NCI-H1930 (cell line): ENCODE measurements around the gene GRK5.
"Not testable (repeated sequence)": the region's sequence is repeated elsewhere in the genome, so short reads cannot be mapped to it uniquely, and the experiment has no call there.

ENCODE experiments used
- DNase-seq, 2 experiments: peaks; one replicate each; lab custom pipeline; 2025; lab: John Stamatoyannopoulos, UW

GRK5 gene

GRCh38 chr10:119251315-119251708, 43.9 kb downstream of the GRK5 start:
- no peak for DNase-seq

DNA sequence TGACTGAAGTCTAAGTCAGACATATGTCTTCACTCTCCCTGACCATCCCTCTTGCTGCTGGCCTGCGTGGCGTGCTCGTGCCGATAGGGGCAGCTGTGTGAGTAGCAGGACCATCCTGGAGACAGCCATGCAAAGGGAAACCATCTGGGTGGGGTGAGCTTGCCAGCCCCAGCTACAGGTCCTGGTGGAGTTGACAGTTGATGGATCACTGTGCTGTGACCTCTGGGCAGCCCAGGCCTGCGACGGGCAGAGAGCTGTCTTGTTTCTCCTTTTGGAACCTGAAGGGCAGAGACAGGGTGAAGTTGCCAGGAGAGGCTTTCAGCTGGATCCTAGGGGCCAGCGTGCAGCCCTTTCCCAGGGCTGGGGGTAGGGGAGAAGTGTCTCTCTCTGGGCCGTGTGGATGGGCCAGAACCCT, 44.7 kb downstream of the GRK5 start:
- no peak for DNase-seq

DNA sequence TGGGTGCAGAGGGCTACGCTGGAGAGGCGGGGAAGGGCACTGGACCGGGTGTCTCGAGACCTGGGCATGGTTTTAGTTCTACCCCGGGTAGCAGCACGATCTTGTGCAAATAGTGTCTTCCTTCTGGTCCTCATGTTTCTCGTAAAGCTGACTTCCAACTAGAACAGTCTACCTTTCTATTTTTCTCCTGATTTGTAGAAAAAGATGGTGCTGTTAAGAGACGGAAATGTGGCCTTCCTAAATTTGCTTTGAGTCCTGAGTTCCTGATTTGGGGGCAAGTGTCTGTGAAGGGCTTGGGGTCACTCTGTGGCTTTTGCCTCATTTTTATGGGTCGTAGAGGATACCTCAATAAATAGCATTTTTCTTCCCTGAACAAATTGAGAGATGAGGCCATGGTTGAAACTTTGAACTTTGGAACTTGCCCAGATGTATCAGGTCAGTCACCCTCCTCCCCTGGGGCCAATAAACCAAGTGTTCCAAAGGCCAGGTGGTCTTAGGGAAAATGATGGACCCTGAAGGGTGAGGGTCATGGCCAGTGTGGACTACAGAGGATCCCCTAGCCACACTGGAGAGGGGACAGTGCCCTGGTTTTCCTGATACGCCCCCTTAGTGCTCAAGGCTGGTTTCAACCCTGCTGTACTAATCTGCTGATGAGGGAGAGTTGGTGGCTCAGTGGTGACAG, 45.2 kb downstream of the GRK5 start:
- DNase-seq = no peak

DNA sequence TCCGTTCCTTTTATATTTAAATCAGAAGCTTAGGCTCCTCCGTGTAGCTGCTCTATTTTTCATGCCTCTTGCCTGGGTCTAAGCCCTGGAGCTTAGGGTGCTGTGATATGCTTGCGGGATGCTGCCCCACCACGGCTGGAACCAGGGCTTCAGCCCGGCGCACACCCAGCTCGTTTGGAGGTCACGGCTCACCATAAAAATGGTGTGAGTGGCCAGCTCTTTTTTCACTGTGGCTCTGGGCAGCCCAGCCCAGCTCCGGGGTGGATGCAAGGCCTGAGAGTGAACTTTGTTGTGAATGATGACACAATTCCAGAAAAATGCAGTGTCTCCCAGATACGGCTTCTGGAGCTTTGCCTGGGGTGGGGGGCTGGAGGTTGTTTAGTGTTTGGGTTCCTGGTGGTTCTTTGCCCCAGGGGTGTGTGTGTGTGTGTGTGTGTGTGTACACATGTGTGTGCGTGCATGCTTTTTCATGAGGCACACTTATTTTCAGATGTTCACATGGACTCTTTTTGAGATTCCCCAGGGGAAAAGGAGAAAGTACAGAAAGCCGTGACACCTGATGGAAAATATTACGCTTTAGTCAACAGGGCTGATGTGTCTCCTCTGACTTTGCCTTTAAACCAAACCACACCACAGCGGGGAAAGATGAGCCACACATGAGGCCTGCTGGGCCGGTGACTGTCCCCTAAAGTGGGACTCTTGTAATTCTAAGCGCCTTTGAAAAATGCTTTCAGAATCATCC, 46.2 kb downstream of the GRK5 start:
- no peak for DNase-seq

DNA sequence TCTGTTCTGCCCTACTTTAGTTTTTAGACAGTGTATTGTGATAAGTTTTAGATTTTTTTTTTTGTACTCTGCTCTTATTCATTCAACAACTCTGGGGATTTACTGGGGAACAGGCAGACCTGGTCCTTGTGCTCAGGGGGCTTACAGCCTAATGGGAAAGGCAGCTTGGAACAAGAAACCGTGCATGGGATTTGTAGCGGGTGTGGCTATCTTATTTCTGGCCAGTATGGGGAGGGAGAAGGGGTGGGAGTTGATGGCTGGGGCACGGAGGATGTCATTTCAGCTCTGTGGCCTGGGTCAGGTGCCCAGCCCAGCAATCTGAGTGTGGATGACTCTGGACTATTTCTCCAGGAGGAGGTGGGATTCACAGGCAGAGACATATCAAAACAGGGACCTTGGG, 47.0 kb downstream of the GRK5 start:
- DNase-seq = no peak

DNA sequence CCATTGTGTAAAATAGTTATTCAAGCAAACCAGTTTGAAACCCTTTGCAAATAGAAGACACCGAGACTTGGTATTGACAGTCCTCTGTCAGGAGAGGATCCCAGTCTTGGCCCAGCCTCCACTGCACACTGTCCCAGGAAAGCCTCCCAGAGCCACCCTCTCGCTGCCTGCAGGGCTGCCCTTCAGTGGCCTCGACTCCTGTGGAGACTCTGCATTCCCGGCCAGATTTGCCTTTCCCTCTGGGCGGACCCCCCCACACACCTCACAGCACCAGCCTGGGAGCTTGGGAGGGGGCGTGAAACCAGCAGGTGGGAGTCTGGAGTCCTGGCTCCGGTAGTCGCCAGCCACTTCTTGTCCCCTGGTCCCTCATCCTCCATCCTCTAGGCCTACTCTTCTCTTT, 48.7 kb downstream of the GRK5 start:
- DNase-seq = no peak

GRCh38 chr10:119256897-119257296, 49.5 kb downstream of the GRK5 start:
- DNase-seq = no peak

DNA sequence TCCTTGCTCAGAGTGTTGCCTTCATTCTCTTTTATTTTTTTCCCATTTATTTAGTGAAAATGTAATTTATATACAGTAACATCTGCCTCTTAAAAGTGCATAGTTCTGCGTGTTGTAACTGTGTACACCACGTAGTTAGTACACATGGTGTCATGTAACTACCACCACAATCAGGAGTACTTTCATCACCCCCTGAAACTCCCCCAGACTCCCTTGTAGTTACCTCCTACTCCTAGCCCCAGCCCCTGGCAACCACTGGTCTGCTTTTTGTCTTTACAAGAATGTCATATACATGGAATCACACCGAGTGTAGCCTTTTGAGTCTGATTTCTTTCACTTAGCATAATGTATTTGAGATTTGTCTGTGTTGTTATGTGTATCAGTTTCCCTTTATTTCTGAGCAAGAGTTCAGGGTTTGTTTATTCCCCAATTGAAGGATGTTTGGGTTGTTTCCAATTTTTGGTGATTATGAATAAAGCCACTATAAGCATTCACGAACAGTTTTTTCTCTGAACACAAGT, 50.6 kb downstream of the GRK5 start:
- DNase-seq = no peak

GRCh38 chr10:119259345-119259744, 52.0 kb downstream of the GRK5 start:
- DNase-seq = no peak

DNA sequence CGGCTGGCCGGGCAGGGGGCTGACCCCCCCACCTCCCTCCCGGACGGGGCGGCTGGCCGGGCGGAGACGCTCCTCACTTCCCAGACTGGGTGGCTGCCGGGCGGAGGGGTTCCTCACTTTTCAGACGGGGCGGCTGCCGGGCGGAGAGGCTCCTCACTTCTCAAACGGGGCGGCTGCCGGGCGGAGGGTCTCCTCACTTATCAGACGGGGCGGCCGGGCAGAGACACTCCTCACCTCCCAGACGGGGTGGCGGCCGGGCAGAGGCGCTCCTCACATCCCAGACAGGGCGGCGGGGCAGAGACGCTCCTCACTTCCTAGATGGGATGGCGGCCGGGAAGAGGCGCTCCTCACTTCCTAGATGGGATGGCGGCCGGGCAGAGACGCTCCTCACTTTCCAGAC, 53.6 kb downstream of the GRK5 start:
- not testable (repeated sequence) for DNase-seq

GRCh38 chr10:119263951-119264617, 56.7 kb downstream of the GRK5 start:
- no peak for DNase-seq

DNA sequence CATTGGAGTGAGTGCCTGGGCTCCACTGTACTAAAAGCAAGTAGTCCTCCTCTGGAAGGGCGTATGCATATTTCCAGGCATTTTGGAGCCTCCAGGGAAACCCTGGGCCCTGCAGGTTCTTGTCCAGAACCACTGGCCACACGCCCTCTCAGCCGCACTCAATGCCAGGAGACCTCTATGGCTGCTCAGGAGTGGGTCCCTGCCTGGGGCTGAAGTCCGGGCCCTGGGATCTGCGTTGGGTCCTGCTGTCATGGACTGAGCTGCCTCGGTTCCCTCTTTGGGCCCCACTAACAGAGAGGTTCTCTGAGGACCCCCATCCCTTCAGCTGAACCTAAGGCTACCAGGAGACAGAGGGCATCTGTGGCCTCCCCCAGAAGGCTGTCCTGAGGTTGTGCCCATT, 58.3 kb downstream of the GRK5 start:
- no peak for DNase-seq

GRCh38 chr10:119267384-119267783, 60.0 kb downstream of the GRK5 start:
- DNase-seq = no peak

- DNase-seq = no peak
Measured at GRCh38 chr10:119268428-119268827, 61.1 kb downstream of the GRK5 start.

DNA sequence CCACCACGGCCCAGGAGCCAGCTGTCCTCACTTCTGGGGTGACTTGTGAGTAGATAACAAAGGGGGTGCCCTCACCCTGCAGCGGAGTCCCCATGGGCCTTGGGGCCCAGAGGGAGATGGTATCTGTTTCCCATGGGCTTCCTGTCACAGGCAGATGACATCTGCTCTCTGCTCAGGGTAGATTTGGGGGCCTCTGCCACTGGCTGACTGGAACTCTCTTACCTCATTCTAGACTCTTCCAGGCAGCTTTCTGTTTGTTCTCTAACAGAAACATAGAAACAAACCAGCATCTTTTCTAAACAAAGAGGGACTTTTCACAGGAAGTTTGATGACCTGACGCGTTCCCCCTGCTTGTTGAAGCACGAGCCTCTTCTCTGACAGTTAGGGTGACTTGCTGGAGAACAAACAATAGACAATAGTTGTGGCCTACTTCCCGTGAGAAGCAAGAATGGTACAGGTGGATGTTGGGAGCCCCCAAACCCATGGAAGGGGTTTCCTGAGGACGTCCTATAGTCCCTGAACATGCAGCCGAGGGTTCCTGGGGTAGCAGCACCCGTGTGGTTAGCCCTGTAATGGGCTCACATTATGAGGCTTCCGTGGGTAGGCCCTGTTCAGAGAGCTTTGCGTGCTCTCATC, 61.6 kb downstream of the GRK5 start:
- DNase-seq = no peak

GRCh38 chr10:119269737-119270136, 62.4 kb downstream of the GRK5 start:
- no peak for DNase-seq

DNA sequence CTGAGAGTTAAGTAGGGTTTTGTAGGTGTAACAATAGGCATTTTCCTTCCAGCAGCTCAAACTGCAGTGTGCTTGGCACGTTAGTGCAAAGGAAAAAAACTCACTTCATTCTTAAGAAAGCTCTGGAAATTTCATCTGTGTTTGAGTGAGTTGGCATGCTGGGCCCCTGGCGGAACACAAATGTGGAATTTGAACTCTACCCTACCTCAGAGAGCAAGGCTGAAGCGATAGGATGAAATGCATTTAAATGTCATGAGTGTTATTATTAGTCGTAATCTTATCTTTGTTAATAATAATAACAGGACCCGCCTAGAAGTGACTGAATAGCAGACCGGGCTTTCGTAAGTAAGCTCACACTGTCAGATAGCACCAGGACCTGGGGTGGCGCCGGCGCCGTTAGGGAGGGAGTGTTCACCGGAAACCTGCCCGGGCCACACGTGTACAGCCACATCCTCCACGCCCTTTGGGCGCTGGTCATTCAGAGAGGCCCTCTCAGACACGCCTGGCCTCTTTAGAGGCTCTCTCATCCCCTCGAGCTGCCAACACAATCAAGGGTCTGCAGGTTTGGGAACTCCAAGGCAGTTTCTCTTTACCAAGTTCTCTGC, 63.5 kb downstream of the GRK5 start:
- DNase-seq = no peak

DNA sequence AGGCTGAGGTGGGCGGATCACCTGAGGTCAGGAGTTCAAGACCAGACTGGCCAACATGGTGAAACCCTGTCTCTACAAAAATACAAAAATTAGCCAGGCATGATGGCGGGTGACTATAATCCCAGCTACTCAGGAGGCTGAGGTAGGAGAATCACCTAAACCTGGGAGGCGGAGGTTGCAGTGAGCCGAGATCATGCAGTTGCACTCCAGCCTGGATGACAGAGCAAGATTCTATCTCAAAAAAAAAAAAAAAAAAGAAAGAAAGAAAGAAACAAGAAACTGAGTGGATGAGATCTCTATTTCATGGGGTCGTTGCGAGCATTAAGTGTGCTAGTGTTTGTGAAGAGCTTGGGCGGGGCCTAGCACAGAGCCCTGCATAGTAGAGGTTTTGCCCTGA, 65.0 kb downstream of the GRK5 start:
- DNase-seq = not testable (repeated sequence)

GRCh38 chr10:119272736-119273135, 65.4 kb downstream of the GRK5 start:
- DNase-seq = no peak

DNA sequence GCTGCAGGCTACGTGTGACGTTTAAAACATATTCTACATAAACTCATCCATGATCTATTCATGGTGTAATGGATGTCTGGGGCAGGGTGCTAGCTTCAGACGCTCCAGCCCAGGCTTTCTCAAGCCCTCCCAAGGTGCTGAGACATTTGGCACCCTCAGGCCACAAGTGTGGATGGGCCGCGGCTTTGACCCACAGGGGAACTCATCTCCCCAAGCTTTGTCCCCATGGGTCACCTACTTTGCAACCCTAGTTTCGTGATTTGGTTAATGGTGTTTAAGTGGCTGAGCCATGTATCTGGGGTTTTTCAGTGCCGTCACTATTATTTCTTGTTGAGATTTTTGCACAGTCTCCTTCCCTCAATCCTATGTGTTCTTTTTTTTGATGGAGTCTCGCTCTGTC, 66.0 kb downstream of the GRK5 start:
- no peak for DNase-seq

DNA sequence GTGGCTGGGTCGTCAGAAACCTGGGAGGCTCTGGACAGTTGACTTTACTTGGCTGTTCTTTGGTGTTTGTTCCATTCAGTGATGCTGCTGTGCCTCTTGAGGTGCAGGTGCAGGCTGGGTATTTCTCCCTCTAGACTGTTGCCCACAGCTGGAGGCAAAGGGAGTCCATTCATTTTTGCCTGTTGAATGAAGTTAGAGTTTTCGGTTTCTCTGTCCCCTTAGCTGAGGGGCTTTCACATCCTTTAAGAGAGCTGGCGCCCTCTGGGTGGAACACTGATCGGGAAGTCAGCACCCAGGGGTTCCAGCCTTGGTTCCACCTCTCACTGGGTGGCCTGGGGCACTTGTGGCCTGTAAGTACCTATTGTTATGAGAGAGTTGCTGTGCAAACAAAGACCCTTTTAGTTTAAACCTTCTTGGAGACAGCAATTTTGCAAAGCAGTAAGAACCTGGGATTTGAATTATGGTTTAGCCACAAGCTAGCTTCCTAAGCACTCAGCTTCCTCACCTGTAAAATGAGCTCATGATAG, 67.2 kb downstream of the GRK5 start:
- no peak for DNase-seq

DNA sequence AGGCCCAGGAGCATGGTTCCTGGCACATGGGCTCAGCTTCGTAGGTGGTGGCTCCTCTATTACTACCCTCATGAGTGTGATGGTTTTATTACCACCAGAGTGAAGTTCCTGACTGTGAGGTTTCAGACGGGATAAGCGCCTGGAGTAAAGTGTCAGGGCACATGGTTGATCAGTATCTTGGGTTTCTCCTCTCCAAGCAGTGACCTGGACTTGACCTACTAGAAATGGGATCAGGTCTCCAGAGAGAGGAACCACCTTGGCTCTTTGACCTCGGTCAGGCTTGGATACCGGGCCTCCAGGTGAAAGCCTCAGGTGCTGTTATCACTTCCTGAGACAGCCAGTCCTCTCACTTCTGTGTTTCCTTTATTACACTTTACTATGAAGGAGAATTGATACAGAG, 67.7 kb downstream of the GRK5 start:
- no peak for DNase-seq
